ENCODE measurements around the gene TMEM87B. TPM values are rescaled to one million over a fixed set of nuclear protein-coding genes. Genes with fewer than 3 reads are reported as not detected.

Gene TMEM87B
- total RNA-seq, 1 experiment from 2014 or later: 14.8 TPM

DNA sequence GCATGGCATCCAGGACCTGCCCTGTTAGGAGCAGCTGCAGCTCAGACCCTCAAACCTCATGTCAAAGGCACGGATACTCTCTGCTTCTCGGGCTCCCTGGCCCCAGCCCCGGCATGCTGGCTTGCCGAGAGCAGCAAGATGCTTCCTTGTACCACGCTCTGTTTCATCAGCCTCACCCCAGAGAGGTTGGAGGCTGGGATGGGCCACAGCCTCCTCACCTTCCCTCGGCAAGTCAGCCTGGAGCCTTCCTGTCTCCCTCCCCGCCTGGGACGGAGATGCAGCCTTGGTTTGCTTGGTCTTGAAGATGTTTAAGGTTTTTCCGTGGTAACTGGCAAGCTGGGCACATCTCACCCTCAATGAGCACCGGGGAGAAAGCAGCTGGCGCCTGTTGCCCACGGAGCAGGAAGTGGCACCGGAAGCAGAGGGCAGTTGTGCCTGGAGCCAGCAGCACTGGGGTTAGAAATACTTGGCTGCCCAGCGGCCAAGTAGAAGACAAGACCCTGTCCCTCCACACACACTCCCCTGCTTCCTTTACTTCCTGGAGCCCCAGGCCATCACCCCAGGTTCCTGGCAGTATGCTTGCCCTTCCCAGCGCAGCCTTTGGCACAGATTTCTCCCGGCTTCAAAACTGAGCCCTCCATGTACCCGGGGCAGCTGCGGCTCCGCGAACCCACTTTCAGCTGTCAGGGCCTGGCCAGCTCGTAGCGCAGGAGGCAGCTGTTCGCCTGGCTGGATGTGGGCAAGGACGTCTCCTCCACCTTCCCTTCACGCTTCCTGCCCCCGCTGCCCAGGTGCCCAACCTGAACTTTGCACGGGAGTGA lies 100.5 kb downstream of the TMEM87B start:
- Histone ChIP-seq H3K9me3 (ENCODE audit: control insufficient read depth in 1 of 2, insufficient read depth in 1 of 2, low read depth in 1 of 2, low read length in 2 of 2) (no peaks in the 10 kb centered on the region), H3K27me3 (ENCODE audit: insufficient read depth, low read length) (no peaks in the 10 kb centered on the region), H3K79me2 (ENCODE audit: insufficient read depth, low read length) (no peaks in the 10 kb centered on the region), H2AFZ (ENCODE audit: low read depth, low read length, poor library complexity, severe bottlenecking) (no peak overlapping the region), H3K4me3 (replicated peaks in 1 of 2; ENCODE audit: low read depth in 1 of 2, low read length in 2 of 2) (no peak overlapping the region), H3K36me3 (ENCODE audit: control insufficient read depth in 1 of 2, insufficient read depth in 2 of 2, low read length in 2 of 2) (no peaks in the 10 kb centered on the region), H3K4me2 (ENCODE audit: low read length) (no peak overlapping the region), H3K9me2 (ENCODE audit: insufficient read depth) (no peaks in the 10 kb centered on the region), H3K9ac (ENCODE audit: low read length) (no peak overlapping the region), H4K20me1 (ENCODE audit: insufficient read depth) (no peaks in the 10 kb centered on the region), H3K27ac (ENCODE audit: low read depth, low read length) (no peak overlapping the region), H3K4me1 (ENCODE audit: control insufficient read depth in 1 of 2, insufficient read depth in 2 of 2, low read length in 2 of 2) (no peaks in the 10 kb centered on the region)
- no peak for TF ChIP-seq ZNF274 (IDR thresholded peaks at IDR 0.05; ENCODE audit: low read depth, low read length)
- TF ChIP-seq CBX3 (IDR thresholded peaks at IDR 0.05; ENCODE audit: low read depth): no peak
- TF ChIP-seq, protein P1, sequence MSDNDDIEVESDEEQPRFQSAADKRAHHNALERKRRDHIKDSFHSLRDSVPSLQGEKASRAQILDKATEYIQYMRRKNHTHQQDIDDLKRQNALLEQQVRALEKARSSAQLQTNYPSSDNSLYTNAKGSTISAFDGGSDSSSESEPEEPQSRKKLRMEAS (IDR thresholded peaks at IDR 0.05): no peak
- CTCF ChIA-PET: no interaction called here
- ATAC-seq: no peak
- DNase-seq (ENCODE audit: low read depth, low spot score): no peak
- intact Hi-C loops (cut with micrococcal nuclease): no loop called here
- POLR2A ChIA-PET: no interaction called here
- RAD21 ChIA-PET (ENCODE audit: low non-redundant PET in 1 of 2, low total read pairs in 2 of 2, uncharacterized antibody in 2 of 2, unreplicated experiment in 2 of 2): no interaction called here
- no TSS peak for BruUV-seq (replicated peaks)

DNA sequence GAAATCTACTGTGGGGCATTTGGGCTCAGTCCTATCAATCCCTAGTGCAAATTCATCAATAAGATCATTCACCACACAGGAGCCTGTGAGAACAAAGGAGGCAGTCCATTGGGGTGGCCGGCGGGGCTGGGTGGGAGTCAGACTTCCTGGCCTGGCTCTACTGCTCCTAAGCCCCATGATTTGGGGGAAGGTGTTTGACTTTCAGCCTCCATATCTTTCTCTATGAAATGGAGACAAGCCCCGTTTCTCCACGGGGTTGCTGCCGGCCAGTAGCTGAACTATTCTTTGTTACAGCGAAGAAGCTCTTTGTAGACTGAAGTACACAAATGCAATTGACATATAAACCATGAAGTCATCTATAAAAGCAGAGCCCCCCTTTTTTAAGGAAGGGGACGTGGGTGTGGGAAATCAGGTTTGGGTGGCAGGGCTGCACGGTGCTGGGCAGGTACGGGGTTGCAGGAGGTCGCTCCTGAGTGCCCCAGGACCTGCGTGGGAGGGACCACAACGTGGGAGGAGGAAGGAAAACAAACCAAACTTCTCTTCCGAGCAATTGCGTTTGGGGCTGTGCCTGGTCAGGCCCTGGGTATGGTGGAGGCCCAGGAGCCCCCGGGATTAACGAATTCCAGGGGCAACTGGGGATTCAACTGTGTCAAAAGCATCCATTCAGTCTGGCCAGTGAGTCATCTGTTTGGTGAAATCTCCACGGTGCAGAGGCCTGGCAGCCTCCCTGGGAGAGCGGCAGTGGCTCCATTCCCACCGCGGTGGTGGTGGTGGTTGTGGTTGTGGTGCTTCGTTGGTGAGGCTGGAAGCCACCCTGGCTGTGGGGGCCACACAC lies 101.3 kb downstream of the TMEM87B start:
- POLR2A ChIA-PET: no interaction called here
- intact Hi-C loops (cut with micrococcal nuclease): no loop called here
- Histone ChIP-seq H4K20me1 (ENCODE audit: insufficient read depth) (no peaks in the 10 kb centered on the region), H2AFZ (ENCODE audit: low read depth, low read length, poor library complexity, severe bottlenecking) (no peak overlapping the region), H3K36me3 (ENCODE audit: control insufficient read depth in 1 of 2, insufficient read depth in 2 of 2, low read length in 2 of 2) (no peaks in the 10 kb centered on the region), H3K27me3 (ENCODE audit: insufficient read depth, low read length) (no peaks in the 10 kb centered on the region), H3K79me2 (ENCODE audit: insufficient read depth, low read length) (no peaks in the 10 kb centered on the region), H3K4me2 (ENCODE audit: low read length) (no peak overlapping the region), H3K4me1 (ENCODE audit: control insufficient read depth in 1 of 2, insufficient read depth in 2 of 2, low read length in 2 of 2) (no peaks in the 10 kb centered on the region), H3K9ac (ENCODE audit: low read length) (no peak overlapping the region), H3K9me2 (ENCODE audit: insufficient read depth) (no peaks in the 10 kb centered on the region), H3K4me3 (replicated peaks in 1 of 2; ENCODE audit: low read depth in 1 of 2, low read length in 2 of 2) (no peak overlapping the region), H3K27ac (ENCODE audit: low read depth, low read length) (no peak overlapping the region), H3K9me3 (ENCODE audit: control insufficient read depth in 1 of 2, insufficient read depth in 1 of 2, low read depth in 1 of 2, low read length in 2 of 2) (no peaks in the 10 kb centered on the region)
- ATAC-seq: no peak
- RAD21 ChIA-PET (ENCODE audit: low non-redundant PET in 1 of 2, low total read pairs in 2 of 2, uncharacterized antibody in 2 of 2, unreplicated experiment in 2 of 2): no interaction called here
- no peak for DNase-seq (ENCODE audit: low read depth, low spot score)
- CTCF ChIA-PET: no interaction called here
- no TSS peak for BruUV-seq (replicated peaks)
- TF ChIP-seq SRF (IDR thresholded peaks at IDR 0.05; ENCODE audit: low read depth) (no peak), YY1 (IDR thresholded peaks at IDR 0.05; ENCODE audit: extremely low read depth, insufficient replicate concordance, low read depth, low read length) (no peak), EZH2 (IDR thresholded peaks at IDR 0.05) (no peak), TCF7L2 (IDR thresholded peaks at IDR 0.05; ENCODE audit: borderline replicate concordance, extremely low read depth, insufficient read depth, insufficient read length) (no peak), EGR1 (IDR thresholded peaks at IDR 0.05; ENCODE audit: low read depth) (no peak), RAD21 (IDR thresholded peaks at IDR 0.05; ENCODE audit: low read depth) (no peak)
- TF ChIP-seq, protein P2, sequence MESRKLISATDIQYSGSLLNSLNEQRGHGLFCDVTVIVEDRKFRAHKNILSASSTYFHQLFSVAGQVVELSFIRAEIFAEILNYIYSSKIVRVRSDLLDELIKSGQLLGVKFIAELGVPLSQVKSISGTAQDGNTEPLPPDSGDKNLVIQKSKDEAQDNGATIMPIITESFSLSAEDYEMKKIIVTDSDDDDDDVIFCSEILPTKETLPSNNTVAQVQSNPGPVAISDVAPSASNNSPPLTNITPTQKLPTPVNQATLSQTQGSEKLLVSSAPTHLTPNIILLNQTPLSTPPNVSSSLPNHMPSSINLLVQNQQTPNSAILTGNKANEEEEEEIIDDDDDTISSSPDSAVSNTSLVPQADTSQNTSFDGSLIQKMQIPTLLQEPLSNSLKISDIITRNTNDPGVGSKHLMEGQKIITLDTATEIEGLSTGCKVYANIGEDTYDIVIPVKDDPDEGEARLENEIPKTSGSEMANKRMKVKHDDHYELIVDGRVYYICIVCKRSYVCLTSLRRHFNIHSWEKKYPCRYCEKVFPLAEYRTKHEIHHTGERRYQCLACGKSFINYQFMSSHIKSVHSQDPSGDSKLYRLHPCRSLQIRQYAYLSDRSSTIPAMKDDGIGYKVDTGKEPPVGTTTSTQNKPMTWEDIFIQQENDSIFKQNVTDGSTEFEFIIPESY (IDR thresholded peaks at IDR 0.05; ENCODE audit: extremely low read depth, insufficient replicate concordance, low read length): no peak
- TF ChIP-seq, protein P3, sequence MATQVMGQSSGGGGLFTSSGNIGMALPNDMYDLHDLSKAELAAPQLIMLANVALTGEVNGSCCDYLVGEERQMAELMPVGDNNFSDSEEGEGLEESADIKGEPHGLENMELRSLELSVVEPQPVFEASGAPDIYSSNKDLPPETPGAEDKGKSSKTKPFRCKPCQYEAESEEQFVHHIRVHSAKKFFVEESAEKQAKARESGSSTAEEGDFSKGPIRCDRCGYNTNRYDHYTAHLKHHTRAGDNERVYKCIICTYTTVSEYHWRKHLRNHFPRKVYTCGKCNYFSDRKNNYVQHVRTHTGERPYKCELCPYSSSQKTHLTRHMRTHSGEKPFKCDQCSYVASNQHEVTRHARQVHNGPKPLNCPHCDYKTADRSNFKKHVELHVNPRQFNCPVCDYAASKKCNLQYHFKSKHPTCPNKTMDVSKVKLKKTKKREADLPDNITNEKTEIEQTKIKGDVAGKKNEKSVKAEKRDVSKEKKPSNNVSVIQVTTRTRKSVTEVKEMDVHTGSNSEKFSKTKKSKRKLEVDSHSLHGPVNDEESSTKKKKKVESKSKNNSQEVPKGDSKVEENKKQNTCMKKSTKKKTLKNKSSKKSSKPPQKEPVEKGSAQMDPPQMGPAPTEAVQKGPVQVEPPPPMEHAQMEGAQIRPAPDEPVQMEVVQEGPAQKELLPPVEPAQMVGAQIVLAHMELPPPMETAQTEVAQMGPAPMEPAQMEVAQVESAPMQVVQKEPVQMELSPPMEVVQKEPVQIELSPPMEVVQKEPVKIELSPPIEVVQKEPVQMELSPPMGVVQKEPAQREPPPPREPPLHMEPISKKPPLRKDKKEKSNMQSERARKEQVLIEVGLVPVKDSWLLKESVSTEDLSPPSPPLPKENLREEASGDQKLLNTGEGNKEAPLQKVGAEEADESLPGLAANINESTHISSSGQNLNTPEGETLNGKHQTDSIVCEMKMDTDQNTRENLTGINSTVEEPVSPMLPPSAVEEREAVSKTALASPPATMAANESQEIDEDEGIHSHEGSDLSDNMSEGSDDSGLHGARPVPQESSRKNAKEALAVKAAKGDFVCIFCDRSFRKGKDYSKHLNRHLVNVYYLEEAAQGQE (IDR thresholded peaks at IDR 0.05; ENCODE audit: low read depth): no peak
- TF ChIP-seq, protein P1 (IDR thresholded peaks at IDR 0.05): no peak

All from HCT116 (cell line).